HG03135 (cell line): ENCODE results near the gene LDLRAD4.

Source experiments
- ATAC-seq: cut with Tn5 transposase; IDR thresholded peaks from one replicate; pipeline ENCODE4 v1.9.1; 2021; ENCODE audit warnings: mild to moderate bottlenecking, moderate library complexity; ENCODE audit not compliant: unreplicated experiment

Gene LDLRAD4

DNA sequence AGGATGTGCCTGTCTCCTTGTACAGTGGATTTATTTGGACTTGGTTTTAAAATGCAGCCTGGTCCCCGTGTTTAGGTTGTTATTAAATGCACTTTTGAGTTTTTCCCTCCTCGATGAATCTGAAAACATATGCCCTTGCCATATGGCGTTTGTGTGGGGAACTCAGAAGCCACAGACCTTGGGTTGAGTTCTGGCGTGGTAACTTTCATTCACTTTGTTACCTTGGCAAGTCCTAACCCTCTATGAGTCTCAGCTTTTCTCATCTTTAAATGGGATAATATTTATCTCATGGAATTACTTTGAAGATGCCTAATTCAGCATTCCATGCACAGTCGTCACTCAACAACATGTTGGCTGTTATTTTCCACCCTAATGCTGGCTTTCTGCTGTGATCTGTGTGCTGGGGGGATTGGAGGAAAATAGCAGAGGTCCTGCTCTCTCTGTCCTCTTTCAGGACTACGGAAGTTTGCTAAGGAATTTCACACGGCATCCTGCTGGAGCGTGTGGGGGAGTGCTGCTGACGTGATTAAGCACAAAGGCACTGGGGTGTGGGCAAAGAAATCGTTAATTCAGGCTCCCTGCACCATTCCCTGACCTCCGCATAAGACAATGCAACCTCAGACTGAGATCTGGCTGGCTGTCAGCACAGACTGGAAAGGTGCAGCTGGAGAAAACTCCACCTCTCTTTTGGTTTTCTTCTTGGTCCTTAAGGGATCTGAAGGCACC lies 61.7 kb downstream of the LDLRAD4 start:
- no peak for ATAC-seq

DNA sequence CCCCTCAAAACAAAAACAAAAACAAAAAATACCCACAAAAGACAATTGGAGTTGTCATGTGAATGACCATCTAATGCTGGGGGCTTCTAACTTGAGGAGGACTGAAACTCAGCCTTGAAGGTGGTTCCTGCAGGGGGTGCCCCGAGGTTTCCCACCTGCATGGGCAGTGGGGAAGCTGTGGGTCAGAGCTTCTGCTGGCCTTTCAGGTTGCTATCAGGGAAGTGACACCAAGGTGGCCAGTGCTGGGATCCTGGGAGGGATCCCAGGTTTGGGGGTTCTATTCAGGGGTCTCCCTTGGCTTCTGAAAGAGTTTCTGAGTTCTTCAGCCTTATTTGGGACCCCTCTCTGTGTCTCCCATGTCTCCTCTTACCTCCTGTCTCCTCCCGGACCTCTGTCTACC lies 62.8 kb downstream of the LDLRAD4 start:
- ATAC-seq = no peak

DNA sequence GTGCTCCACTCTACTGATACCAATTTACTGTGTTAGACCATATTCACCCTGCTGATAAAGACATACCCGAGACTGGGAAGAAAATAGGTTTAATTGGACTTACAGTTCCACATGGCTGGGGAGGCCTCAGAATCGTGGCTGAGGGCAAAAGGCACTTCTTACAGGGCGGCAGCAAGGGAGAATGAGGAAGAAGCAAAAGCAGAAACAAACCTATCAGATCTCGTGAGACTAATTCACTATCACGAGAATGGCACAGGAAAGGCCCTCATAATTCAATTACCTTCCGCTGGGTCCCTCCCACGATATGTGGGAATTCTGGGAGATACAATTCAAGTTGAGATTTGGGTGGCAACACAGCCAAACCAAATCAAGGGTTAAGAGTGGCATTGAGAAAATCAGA lies 65.2 kb downstream of the LDLRAD4 start:
- ATAC-seq = no peak

DNA sequence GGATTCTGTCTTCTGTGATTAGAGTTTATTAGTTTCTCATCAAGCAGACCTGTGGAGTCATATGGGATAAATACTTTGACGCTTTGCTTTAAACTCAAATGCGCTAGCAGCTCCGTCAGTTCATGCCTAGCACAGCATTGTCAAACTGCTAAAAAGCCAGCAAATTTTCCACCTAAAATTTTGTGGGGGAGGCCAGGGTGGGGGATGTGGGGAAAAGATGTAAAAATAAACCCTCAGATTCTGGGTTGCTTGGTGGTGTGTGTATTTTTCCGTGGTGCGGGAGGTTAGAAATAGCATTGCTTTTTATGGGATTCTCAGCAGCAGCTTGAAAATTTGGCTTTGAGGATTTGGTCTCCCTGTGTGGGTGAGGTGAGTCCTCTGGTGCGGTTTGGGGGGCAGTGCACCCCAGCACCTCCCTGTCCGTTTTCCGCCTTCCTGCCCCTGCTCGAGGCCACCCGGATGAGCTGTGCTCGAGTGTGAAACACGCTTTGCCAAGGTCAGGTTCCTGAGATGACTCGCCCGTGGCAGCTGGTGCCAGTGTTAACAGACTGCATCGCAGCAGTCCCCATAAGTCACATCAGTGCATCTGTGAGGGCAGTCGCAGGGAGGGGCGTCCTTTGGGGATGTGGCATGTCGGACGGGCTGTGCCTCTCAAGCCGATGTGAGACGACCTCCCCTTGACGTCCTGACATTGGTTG lies 65.9 kb downstream of the LDLRAD4 start:
- ATAC-seq = no peak

DNA sequence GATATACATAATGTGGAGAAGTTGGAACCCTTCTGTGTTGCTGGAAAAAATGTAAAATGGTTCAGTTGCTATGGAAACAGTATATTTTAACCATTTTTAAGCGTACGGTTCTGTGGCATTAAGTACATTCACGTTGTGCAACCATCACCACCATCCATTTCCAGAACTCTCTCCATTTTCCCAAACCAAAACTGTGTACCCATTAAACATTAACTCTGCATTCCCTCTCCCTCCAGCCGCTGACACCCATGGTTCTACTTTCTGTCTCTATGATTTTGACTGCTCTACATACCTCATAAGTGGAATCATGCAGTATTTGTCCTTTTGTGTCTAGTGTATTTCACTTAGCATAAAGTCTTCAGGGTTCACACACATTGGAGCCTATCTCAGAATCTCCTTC lies 67.3 kb downstream of the LDLRAD4 start:
- ATAC-seq = no peak

DNA sequence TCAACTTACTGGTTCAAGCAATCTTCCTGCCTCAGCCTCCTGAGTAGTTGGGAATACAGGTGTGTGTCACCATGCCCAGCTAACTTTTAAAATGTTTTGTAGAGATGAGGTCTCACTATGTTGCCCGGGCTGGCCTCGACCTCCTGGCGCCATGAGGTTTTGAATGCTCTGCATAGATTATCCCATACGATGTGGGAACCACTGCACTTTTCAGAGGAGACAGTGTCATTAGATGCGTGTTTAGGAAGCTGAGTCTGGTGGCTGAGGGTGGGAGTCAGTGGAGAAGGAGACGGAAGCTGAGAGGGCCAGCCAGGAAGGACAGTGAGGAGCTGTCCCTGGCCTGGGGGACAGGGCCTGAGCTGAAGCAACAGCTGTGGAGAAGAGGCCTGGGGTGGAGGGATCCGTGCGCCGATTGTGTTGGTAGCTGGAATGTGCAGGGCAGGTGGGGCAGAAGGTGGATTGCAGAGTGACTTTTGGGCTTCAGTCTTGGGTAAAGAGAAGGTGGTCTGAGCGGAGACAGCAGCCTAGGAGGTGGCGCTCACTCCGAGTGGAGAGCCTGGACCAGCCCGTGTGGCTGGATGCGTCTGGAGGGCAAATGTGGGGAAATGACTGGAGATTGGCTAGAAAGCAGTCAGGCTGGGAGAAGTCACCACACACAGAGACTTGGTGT lies 68.0 kb downstream of the LDLRAD4 start:
- no peak for ATAC-seq

DNA sequence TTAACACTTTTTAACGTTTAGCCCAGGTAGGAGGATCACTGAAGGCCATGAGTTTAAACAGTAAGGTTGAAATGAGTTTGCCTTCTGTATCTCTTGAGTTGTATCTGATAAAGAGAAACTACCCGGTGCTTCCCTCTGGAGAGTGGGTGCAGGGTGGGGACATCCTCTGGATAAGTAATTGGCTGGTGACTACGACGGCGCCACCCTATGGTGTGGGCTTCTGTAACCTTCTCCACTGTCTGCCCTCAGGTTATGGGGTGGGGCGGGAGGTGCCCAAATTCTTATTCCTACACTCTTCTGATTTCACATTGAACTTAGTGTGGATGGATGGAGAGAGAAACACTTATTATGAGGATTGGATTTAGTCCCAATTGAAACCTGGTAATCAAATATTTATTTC lies 68.8 kb downstream of the LDLRAD4 start:
- no peak for ATAC-seq

DNA sequence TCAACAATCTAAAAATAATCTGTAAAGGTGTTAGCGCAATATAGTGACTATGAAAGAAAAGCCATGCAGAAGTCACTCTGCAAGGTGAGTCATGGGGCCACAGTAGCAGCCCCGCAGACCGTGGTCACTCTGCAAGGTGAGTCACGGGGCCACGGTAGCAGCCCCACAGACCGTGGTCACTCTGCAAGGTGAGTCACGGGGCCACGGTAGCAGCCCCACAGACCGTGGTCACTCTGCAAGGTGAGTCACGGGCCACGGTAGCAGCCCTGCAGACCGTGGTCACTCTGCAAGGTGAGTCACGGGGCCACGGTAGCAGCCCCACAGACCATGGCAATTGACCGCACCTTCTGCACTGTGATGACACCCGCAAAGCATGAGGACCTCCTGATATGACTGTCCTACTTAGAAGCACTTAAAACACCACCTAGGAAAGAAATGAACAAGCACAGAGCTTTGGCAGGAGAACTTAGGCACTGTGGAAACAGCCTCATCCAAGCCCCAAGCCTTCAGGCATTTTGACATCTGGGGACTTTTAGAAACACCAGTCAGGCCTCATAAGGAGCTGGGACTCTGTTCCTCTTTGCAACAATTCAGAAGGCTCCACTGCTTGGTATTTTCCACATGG lies 70.1 kb downstream of the LDLRAD4 start:
- no peak for ATAC-seq

DNA sequence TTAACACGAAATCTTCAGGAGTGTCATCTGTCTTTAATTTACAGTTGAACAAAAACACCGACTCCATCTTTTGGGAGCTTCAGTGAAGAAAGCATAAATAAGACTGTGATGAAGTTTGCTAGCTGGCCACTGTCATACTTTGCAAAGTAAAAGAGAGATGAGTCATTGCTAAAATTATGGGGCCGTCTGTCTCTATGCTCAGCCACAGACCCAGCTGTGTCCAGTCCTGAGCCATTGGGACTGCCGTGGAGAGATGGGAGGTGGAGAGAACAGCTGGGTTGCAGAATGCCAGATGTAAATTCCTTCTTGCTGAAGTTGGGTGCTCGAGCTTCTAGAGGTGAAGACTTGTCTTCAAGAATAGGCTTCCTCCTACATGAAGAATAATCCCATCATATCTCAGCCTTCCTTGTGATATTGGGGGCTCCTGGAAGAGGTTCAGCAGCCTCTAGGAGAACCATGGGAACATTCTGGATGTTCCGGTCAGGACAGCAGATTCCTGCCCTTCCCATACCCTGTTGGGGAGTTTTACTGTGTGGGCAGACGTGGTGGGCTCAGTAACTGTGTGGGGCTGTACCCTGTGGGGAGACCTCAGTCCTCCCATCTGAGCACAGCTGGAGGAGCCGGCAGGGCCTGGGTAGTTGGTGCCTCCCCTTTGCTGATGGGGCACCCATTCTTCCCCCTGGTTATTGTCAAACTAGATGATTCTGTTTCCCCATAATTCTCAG lies 71.1 kb downstream of the LDLRAD4 start:
- ATAC-seq = no peak

DNA sequence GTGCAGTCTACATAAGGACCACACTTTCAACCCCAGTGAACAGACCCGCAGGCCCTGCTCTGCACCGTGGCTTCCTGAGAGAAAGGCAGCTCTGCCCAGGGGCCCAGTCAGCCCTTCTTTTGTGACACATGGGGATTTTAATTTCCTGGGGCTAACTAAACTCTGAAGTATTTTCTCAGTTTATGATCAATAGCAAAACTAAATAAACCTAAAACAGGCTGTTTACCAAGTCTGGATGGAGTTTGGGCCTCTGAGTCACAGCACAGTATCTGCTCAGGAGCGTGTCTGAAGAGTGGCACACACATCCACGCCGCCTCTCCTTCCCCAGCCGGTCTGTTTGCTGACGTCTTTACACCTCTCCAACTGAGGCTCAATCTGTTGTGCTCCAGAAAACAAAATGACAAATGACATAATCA lies 72.3 kb downstream of the LDLRAD4 start:
- ATAC-seq = no peak

DNA sequence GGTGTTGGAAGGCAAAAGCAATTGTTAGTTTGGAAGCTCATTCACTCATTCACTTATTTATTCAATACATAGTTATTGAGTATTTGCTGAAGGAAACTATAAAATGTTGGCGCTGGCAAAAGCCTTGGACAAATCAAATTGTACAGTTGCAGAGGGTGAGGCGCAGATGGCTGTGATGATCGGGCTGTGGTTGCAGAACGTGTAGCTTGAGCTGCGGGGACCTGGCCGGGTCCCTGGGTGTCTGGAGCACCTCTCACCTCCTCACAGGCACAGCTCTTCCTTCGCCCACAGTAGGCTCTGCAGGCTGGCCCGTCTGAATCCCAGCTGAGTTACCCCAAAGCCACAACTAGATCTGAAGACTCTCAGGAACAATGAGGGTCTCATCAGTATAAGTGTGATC lies 72.7 kb downstream of the LDLRAD4 start:
- no peak for ATAC-seq

DNA sequence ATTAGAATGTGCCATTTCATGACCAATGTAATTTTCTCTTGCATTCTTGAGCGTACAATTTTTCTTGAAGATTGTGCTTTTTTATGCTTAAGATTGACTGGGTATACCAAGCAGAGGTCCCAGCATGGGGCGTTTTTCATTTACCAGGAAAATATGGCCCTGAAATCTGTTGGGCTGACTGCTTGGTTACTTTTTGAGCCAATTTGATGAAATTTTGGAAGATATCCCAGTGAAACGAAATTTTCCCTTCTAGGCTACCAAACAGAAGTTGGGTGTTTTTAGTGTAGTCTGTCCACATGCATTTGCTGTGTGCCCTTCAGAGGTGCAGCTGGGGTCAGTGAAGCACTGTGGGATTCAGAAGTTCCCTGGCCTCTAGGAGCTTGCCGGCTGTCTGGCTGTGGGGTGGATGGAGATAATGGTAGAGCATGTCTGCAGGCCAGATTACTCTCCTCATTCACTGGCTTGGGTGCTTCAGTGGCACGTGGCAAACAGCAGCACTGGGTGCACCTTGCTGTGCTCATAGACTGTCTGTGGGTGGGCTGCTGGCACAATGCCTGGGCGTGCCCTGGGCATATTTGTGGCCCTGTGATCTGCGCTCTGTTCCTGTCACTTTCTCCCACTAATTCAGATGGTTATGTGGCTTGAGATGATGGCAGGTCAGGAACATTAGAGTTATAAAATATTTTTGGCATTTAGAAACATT lies 73.3 kb downstream of the LDLRAD4 start:
- ATAC-seq = no peak

DNA sequence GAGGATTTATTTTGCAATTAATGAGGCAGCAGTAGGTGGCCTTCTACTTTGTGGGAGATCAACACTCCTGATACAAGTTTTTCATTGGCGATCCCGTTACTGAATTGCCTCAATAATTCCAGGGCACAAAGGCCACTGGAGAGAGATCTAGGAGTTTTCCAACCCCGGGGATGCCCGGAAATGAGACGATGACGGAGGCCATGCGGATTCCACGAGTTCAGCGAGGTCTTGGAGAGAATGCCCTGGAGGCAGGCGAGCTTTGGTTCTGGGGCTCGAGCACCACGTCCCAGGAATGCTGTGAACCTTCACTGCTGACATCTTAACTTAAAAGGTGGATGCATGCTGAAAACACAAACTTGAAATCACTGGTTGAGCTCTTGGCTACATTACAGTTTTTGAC lies 74.2 kb downstream of the LDLRAD4 start:
- no peak for ATAC-seq

DNA sequence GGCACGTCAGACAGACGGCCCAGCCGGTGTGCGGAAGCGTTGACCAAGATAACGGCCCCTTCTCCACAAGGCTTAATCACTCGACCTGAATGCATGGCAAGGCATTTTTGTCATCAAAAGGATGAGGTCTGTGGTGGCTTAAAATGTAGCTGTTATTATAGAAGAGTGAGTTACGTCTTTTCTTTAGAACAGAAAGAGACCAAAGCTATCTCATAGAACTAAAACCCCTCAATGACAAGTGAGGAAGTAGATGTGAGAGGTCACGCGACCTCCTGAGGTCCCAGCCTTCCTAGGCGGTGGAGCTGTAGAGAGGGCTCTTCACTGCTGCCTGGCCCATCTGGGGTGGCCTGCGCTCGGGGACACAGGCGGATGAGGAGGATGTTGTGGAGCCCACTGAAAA lies 75.7 kb downstream of the LDLRAD4 start:
- ATAC-seq = no peak

DNA sequence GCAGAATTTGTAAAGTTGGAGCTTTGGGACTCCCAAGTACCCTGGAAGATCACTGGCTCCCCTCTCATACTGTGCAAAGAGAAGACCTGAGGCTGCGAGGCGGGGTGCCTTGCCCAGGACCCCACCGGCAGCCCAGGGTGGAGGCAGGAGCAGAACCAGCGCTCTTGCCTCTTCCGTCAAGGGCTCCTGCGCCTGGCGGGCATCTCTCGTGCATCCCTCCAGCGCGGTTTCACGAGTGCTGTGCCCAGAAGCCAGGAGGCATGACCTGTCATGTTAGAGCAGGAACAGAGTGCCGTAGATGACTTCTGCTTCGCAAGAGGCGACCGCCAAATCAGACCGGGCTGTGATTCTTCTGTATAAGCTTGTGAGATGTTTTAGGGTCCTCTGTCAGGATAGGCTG lies 77.3 kb downstream of the LDLRAD4 start:
- no peak for ATAC-seq

DNA sequence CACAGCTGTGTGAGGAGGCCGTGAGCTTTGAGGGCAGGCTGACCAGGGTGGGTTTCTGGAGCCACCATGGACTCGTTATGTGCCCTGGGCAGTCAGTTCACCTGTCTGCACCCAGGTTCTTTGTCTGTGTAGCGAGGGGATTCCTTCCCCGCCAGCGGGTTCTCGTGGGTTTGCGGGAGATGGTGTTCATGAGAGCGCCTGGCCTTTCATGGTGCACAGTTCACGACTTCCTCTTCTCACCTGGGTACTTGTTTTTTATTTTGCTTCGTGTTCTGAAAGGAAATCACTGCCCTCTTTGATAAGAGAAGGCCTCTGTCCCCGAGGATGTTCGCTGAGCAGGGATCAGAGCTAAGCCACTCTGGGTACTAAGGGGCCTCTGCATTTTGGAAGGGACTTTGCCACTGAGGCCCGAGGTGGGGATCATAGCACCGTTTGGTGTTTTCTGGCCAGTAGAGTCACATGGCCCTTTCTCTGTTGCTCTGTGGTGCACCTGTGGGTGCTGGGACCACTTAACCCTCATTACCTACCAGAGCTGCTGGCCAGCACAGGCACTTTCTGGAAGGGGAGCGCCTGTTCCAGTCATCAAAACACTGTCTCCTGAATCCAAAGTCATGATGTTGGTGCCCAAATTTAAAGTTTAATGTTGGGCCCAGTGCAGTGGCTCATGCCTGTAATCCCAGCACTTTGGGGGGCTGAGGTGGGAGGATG lies 78.5 kb downstream of the LDLRAD4 start:
- ATAC-seq = no peak

DNA sequence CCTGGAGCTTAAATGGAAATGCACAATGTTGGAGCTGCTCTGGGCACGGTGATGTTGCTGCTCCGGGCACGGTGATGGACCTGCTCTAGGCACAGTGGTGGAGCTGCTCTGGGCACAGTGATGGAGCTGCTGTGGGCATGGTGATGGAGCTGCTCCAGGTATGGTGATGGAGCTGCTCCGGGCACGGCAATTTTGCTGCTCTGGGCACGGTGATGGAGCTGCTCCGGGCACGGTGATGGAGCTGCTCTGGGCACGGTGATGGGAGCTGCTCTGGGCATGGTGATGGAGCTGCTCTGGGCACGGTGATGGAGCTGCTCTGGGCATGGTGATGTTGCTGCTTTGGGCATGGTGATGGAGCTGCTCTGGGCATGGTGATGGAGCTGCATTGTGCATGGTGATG lies 79.7 kb downstream of the LDLRAD4 start:
- no peak for ATAC-seq

DNA sequence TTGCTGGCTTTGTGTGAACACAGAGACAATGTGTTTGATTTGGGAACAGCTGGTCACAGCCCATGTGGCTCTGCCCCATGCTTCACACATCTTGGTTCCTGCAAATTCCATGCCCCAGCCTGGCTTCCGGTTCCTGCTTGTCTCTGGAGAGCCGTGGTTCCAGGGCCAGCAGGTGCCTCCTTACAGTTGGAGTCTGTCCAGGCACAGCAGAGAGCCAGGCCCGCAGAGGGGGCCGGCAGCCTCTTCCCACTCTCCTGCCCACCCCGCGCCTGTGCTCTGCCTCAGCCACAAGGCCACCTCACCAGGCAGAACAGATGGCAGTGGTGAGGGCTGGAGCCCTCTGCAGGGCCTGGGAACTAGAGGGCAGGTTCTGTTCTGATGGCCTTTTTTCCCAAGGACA lies 81.5 kb downstream of the LDLRAD4 start:
- no peak for ATAC-seq

DNA sequence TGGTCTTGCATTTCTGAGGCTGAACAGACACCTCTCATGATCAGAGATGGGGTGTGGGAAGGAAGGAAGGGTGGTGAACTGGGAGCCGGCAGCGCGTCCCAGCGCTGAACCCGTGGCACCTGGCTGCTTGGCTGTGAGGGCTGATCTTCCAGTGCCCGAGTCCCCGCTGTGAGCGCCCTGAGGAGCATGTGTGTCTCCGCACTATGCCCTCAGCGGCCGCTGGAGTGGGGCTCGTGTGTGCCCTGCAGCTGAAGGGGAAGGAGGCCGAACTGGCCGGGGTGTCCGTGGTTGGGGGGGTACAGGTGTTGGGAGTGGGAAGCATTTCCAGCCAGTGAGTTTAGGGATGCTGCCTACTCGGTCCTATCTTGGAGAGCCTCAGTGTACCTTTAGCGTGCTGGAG lies 82.2 kb downstream of the LDLRAD4 start:
- no peak for ATAC-seq

DNA sequence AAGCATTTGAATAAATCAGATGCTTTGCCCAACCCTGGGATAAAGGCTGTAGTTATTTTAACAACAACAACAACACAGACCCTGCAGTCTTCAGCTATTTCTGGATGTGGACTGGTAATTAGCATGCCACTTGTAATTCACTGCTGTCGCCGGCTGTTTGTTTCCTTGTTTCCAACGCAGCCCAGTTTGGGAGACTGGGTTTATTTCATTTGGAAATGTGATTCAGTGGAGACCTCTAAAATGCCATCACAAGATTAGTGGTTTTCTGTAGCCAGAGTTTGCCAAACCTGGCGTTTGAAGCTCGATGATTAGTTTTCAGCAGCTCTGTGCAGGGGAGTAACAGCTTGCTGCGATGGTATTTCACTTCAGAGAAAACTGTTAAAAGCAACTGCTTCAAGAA lies 83.5 kb downstream of the LDLRAD4 start:
- ATAC-seq = no peak
